ENCODE data around the gene SF3A2.

SF3A2 gene

GRCh38 chr19:2236314-2237050 lies at the start of gene SF3A2, which contains the start of gene PLEKHJ1:
Gene SF3A2 (plus strand): TSS chr19:2236824. CDS start chr19:2243419, 6,595 bp downstream.
Gene PLEKHJ1 (minus strand): TSS chr19:2236329. CDS start chr19:2236248, 81 bp downstream.
- H3K9me3 Mint-ChIP-seq = no peaks in the 10 kb centered on the region
- peak within 1 kb of the TSS; percentile 98 for H3K4me3 Mint-ChIP-seq
- peaks cover 31% of the 10 kb centered on the region for H3K36me3 Mint-ChIP-seq (ENCODE audit: low read depth)
- H3K4me1 Mint-ChIP-seq (ENCODE audit: low read depth) = peaks cover 51% of the 10 kb centered on the region
- no peaks in the 10 kb centered on the region for H3K27me3 Mint-ChIP-seq (ENCODE audit: low read depth)
- peak within 1 kb of the TSS; percentile 98 for H3K27ac Mint-ChIP-seq

GRCh38 chr19:2187159-2187558 lies 49.5 kb upstream of the SF3A2 start:
- H3K27me3 Mint-ChIP-seq (ENCODE audit: low read depth) = no peaks in the 10 kb centered on the region
- no peaks in the 10 kb centered on the region for H3K9me3 Mint-ChIP-seq
- no peak overlapping the region for H3K27ac Mint-ChIP-seq
- H3K4me1 Mint-ChIP-seq (ENCODE audit: low read depth) = peaks cover 6% of the 10 kb centered on the region
- peaks cover 18% of the 10 kb centered on the region for H3K36me3 Mint-ChIP-seq (ENCODE audit: low read depth)
- no peak overlapping the region for H3K4me3 Mint-ChIP-seq

GRCh38 chr19:2188708-2189385 lies 47.8 kb upstream of the SF3A2 start:
- Mint-ChIP-seq H3K36me3 (ENCODE audit: low read depth) (peaks cover 18% of the 10 kb centered on the region), H3K9me3 (no peaks in the 10 kb centered on the region), H3K27ac (no peak overlapping the region)

GRCh38 chr19:2189880-2190279 lies 46.7 kb upstream of the SF3A2 start:
- Mint-ChIP-seq H3K27me3 (ENCODE audit: low read depth) (no peaks in the 10 kb centered on the region), H3K36me3 (ENCODE audit: low read depth) (peaks cover 13% of the 10 kb centered on the region), H3K27ac (no peak overlapping the region), H3K4me1 (ENCODE audit: low read depth) (peaks cover 4% of the 10 kb centered on the region), H3K4me3 (no peak overlapping the region), H3K9me3 (no peaks in the 10 kb centered on the region)

More at GRCh38 chr19:2188708-2189385, 47.8 kb upstream of the SF3A2 start:
- Mint-ChIP-seq H3K4me1 (ENCODE audit: low read depth) (peaks cover 6% of the 10 kb centered on the region), H3K27me3 (ENCODE audit: low read depth) (no peaks in the 10 kb centered on the region), H3K4me3 (no peak overlapping the region)

- Mint-ChIP-seq H3K27me3 (ENCODE audit: low read depth) (no peaks in the 10 kb centered on the region), H3K36me3 (ENCODE audit: low read depth) (peaks cover 7% of the 10 kb centered on the region), H3K27ac (no peak overlapping the region), H3K4me1 (ENCODE audit: low read depth) (peaks cover 2% of the 10 kb centered on the region), H3K9me3 (no peaks in the 10 kb centered on the region), H3K4me3 (no peak overlapping the region)
Measured at GRCh38 chr19:2190848-2191455, 45.7 kb upstream of the SF3A2 start.

- Mint-ChIP-seq H3K9me3 (no peaks in the 10 kb centered on the region), H3K36me3 (ENCODE audit: low read depth) (peaks cover 7% of the 10 kb centered on the region), H3K27me3 (ENCODE audit: low read depth) (no peaks in the 10 kb centered on the region), H3K4me3 (no peak overlapping the region), H3K27ac (no peak overlapping the region), H3K4me1 (ENCODE audit: low read depth) (peaks cover 2% of the 10 kb centered on the region)
Measured at GRCh38 chr19:2191456-2192310, 44.9 kb upstream of the SF3A2 start.

- Mint-ChIP-seq H3K9me3 (no peaks in the 10 kb centered on the region), H3K27ac (no peak overlapping the region), H3K4me3 (no peak overlapping the region), H3K36me3 (ENCODE audit: low read depth) (peaks cover 4% of the 10 kb centered on the region), H3K4me1 (ENCODE audit: low read depth) (peaks cover 2% of the 10 kb centered on the region), H3K27me3 (ENCODE audit: low read depth) (no peaks in the 10 kb centered on the region)
Measured at GRCh38 chr19:2192862-2193261, 43.8 kb upstream of the SF3A2 start.

- no peak overlapping the region for H3K4me3 Mint-ChIP-seq
- no peaks in the 10 kb centered on the region for H3K4me1 Mint-ChIP-seq (ENCODE audit: low read depth)
- no peaks in the 10 kb centered on the region for H3K27me3 Mint-ChIP-seq (ENCODE audit: low read depth)
- H3K36me3 Mint-ChIP-seq (ENCODE audit: low read depth) = peaks cover 4% of the 10 kb centered on the region
- H3K9me3 Mint-ChIP-seq = no peaks in the 10 kb centered on the region
- H3K27ac Mint-ChIP-seq = no peak overlapping the region
Measured at GRCh38 chr19:2193807-2194206, 42.8 kb upstream of the SF3A2 start.

- H3K9me3 Mint-ChIP-seq = no peaks in the 10 kb centered on the region
- no peaks in the 10 kb centered on the region for H3K27me3 Mint-ChIP-seq (ENCODE audit: low read depth)
- H3K4me3 Mint-ChIP-seq = no peak overlapping the region
- peaks cover 4% of the 10 kb centered on the region for H3K36me3 Mint-ChIP-seq (ENCODE audit: low read depth)
- H3K27ac Mint-ChIP-seq = no peak overlapping the region
- no peaks in the 10 kb centered on the region for H3K4me1 Mint-ChIP-seq (ENCODE audit: low read depth)
Measured at GRCh38 chr19:2194513-2195078, 42.0 kb upstream of the SF3A2 start.

- Mint-ChIP-seq H3K4me3 (no peak overlapping the region), H3K9me3 (no peaks in the 10 kb centered on the region), H3K27me3 (ENCODE audit: low read depth) (no peaks in the 10 kb centered on the region), H3K4me1 (ENCODE audit: low read depth) (no peaks in the 10 kb centered on the region), H3K36me3 (ENCODE audit: low read depth) (peaks cover 4% of the 10 kb centered on the region), H3K27ac (no peak overlapping the region)
Measured at GRCh38 chr19:2195361-2195760, 41.3 kb upstream of the SF3A2 start.

- no peak overlapping the region for H3K27ac Mint-ChIP-seq
- no peaks in the 10 kb centered on the region for H3K27me3 Mint-ChIP-seq (ENCODE audit: low read depth)
- H3K4me1 Mint-ChIP-seq (ENCODE audit: low read depth) = no peaks in the 10 kb centered on the region
- no peak overlapping the region for H3K4me3 Mint-ChIP-seq
- H3K36me3 Mint-ChIP-seq (ENCODE audit: low read depth) = peaks cover 4% of the 10 kb centered on the region
- H3K9me3 Mint-ChIP-seq = no peaks in the 10 kb centered on the region
Measured at GRCh38 chr19:2195914-2196313, 40.7 kb upstream of the SF3A2 start.

GRCh38 chr19:2197270-2197669 lies 39.4 kb upstream of the SF3A2 start:
- Mint-ChIP-seq H3K4me3 (no peak overlapping the region), H3K4me1 (ENCODE audit: low read depth) (no peaks in the 10 kb centered on the region), H3K9me3 (no peaks in the 10 kb centered on the region), H3K27me3 (ENCODE audit: low read depth) (no peaks in the 10 kb centered on the region), H3K27ac (no peak overlapping the region), H3K36me3 (ENCODE audit: low read depth) (peaks cover 1% of the 10 kb centered on the region)

- no peaks in the 10 kb centered on the region for H3K9me3 Mint-ChIP-seq
- H3K4me3 Mint-ChIP-seq = no peak overlapping the region
- H3K27ac Mint-ChIP-seq = no peak overlapping the region
- peaks cover 1% of the 10 kb centered on the region for H3K36me3 Mint-ChIP-seq (ENCODE audit: low read depth)
- no peaks in the 10 kb centered on the region for H3K27me3 Mint-ChIP-seq (ENCODE audit: low read depth)
- no peaks in the 10 kb centered on the region for H3K4me1 Mint-ChIP-seq (ENCODE audit: low read depth)
Measured at GRCh38 chr19:2198317-2198716, 38.3 kb upstream of the SF3A2 start.

- Mint-ChIP-seq H3K4me1 (ENCODE audit: low read depth) (no peaks in the 10 kb centered on the region), H3K4me3 (no peak overlapping the region), H3K27ac (no peak overlapping the region), H3K9me3 (no peaks in the 10 kb centered on the region), H3K36me3 (ENCODE audit: low read depth) (peaks cover 1% of the 10 kb centered on the region), H3K27me3 (ENCODE audit: low read depth) (no peaks in the 10 kb centered on the region)
Measured at GRCh38 chr19:2199215-2199614, 37.4 kb upstream of the SF3A2 start.

Measured in T-helper 1 cell treated with Interleukin-12 subunit alpha and Interleukin-12 subunit beta and Interleukin-4 antibody, amounts not matched to agents 30 μg/mL and 1 μg/mL, for 36 hours (primary cell).